WI38 (cell line): ENCODE results near the gene FADS2.

Source experiments
- H3K4me3 ChIP-seq: 2 replicates; pipeline ENCODE4 v1.5.1; 2011; ENCODE audit warnings: low read depth, mild to moderate bottlenecking, control low read depth, low read length
- TF ChIP-seq, protein P1 (sequence below): IDR thresholded peaks from 2 replicates; pipeline ENCODE4 v1.5.1; 2012; ENCODE audit warnings: low read depth, mild to moderate bottlenecking, control low read depth, low read length

FADS2 gene

DNA sequence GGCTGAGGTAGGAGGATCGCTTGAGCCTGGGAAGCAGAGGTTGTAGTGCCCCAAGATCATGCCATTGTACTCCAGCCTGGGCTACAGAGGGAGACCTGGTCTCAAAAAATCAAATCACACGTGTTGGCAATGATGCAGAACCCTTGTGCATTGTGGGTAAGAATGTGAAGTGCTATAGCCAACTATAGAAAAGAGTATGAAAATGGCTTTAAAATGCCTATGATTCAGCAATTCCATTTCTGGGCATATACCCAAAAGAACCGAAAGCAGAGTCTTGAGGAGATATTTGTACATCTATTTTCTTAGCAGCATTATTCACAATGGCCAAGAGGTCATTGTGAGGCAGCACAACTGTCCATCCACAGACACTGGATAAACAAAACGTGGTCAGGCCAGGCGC, 65.9 kb downstream of the FADS2 start:
- TF ChIP-seq, protein P1, sequence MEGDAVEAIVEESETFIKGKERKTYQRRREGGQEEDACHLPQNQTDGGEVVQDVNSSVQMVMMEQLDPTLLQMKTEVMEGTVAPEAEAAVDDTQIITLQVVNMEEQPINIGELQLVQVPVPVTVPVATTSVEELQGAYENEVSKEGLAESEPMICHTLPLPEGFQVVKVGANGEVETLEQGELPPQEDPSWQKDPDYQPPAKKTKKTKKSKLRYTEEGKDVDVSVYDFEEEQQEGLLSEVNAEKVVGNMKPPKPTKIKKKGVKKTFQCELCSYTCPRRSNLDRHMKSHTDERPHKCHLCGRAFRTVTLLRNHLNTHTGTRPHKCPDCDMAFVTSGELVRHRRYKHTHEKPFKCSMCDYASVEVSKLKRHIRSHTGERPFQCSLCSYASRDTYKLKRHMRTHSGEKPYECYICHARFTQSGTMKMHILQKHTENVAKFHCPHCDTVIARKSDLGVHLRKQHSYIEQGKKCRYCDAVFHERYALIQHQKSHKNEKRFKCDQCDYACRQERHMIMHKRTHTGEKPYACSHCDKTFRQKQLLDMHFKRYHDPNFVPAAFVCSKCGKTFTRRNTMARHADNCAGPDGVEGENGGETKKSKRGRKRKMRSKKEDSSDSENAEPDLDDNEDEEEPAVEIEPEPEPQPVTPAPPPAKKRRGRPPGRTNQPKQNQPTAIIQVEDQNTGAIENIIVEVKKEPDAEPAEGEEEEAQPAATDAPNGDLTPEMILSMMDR, result no peak
- no peak overlapping the region for H3K4me3 ChIP-seq

DNA sequence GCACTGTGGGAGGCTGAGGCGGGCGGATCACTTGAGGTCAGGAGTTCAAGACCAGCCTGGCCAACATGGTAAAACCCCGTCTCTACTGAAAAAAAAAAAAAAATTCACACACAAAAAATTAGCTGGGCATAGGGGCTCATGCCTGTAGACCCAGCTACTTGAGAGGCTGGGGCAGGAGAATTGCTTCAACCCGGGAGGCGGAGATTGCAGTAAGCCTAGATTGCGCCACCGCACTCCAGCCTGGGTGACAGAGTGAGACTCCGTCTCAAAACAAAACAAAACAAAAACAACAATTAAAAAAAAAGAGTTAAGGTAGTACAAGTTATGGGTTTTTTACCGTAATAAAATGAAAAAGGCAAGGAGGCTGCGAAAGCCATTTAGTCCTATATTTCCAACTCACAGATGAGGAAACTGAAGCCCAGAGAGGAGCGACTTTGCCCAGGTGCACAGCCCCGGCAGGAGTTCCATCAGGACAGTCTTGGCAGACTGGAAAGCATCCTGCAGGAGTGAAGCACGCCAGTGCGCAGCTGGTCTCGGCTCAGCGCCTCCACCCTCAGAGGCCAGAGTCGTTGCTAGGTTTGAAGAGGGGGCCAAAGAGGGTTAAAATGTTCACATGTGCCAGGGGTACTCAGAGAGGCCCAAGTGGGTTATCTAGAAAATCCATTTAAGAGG, 67.1 kb downstream of the FADS2 start:
- TF ChIP-seq, protein P1, result no peak
- H3K4me3 ChIP-seq, result no peak overlapping the region

DNA sequence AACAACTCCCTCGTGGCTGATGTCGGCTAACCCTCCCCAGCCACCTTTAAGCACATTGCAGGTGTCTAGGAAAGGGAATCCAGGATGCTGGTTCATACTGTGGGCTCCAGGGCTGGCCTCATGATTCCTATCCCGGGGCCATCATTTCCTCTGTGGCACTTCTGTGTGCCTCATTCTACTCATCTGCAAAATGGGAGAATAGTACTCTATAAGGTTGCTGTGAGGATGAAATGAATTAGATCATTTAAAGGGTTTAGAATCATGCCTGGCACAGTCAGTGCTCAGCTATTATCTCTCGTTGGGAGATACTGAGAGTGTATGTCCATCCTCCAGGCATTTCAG, 67.6 kb downstream of the FADS2 start:
- no peak overlapping the region for H3K4me3 ChIP-seq
- TF ChIP-seq, protein P1, result no peak

DNA sequence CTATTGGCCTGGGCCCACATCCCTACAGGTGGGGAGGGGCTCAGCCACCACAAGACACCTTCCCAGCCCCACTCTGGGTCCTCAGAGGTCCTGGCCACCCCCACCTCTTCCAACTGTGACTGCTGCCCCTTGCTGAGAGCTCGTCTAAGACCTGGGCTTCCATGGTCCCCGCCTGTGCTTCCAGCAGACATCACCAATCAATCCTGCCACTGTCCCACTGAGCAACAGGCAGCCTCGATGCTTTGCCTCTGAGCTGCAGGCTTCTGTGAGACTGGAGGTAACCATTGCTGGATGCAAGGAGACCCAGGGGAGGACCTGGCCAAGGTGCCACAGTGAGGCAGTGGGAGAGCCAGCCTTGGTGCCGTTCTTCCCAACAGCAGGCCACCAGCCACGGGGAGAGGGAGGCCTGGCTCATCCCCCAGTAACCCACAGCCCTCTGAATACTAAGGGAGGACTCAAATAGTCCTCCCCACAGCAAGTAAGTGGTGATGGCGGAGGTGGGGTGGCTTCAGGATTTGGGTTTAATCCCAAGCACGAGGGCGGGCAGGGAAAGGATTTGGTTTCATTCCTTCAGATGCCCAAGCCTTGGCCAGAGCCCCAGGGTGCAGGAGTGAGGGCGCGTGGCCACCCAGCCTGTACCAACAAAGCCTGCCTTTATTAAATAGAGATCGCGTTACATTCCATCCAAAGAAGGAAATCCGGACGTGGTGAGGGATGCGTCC, 68.7 kb downstream of the FADS2 start:
- TF ChIP-seq, protein P1, result no peak
- no peak overlapping the region for H3K4me3 ChIP-seq

DNA sequence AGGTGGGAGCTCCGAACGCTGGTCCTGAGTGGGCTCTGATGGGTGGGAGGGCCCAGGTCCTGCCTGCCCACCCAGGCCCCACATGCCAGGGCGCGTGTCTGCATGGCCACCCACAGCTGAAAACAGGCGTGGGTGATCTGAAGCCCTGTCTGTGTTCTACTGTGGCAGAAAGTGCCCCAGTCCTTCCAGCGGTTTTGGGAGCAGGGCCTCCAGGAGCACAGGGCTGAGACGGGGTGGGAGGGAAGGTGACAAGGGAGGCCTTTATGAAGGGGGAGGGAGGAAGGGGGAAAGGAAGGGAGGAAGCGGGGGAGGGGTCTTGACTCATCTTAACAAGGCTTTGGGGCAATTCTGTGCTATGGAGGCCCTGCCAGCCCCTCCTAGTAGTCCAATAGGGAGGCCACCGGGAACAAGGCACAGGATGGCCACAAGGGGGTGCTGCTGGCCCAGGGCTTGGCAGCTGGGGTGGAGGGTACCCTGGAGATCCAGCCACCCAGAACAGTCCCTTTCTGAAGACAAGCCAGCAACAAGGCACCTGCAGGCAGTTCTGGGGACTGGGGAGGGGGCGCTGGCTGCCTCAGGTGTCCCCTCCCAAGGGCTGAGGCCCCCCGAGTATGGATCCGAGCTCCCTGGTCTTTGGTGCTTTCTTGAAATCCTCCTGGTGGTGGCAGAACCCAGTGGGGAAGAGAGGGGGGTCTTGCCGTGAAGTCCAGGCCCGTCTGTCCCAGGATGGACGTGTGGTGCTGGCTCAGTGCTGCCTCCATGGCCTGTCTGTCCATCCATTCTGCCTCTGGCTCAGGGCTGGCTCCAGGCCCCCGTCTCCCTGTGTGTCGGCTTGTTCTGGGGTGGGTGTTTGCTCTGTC, 69.5 kb downstream of the FADS2 start:
- TF ChIP-seq, protein P1, result peak; percentile 83
- no peak overlapping the region for H3K4me3 ChIP-seq

DNA sequence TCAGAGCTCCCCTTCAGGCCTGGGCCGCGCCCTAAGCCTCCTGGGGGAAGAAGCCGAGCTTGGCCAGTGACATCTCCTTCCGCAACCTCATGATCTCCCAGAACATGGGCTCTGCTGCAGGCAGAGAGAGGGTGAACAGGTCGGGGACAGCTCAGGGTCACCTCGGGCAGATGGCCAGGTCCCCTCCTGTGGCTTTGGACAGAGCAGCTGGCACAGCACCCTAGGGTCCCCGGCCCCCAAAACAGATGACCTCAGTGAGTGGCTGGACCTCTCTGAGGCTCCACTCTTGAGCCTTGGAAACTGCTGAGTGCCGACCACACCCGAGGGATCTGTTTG, 70.1 kb downstream of the FADS2 start:
- H3K4me3 ChIP-seq, result no peak overlapping the region
- TF ChIP-seq, protein P1, result no peak
